HepG2 (cell line): Measurements from ENCODE around the gene C6orf132. TPM values are rescaled to one million over a fixed set of nuclear protein-coding genes. Genes with fewer than 3 reads are reported as not detected.

Source experiments
- ATAC-seq: fragments of 200-7000 bp; cut with Tn5 transposase; 3 replicates; pipeline ENCODE4 v1.9.1; 2020; ENCODE audit warnings: mild to moderate bottlenecking, moderate library complexity
- BruUV-seq: library from RNA; stranded (reverse); fragments of 400-500 nt; replicated peaks from 2 replicates; lab custom pipeline; 2021; lab: Mats Ljungman, UMichigan
- CTCF ChIA-PET: fragments of 300-600 bp; formaldehyde crosslinking; extraction: SDS; loops from one replicate; lab custom pipeline; 2021; ENCODE audit warnings: low total read pairs, inconsistent platforms, low intra/inter-chr PET ratio; lab: Yijun Ruan, JAX
- POLR2A ChIA-PET: fragments of 350-600 bp; sonication (Branson Sonifier 250); formaldehyde crosslinking; loops from one replicate; lab custom pipeline; 2020; ENCODE audit warnings: antibody characterized with exemption, inconsistent platforms; lab: Yijun Ruan, JAX
- DNase-seq: peaks from one replicate; pipeline ENCODE4 v3.0.0-alpha.2; 2015; ENCODE audit warnings: low spot score
- FAIRE-seq: peaks from 3 replicates; lab custom pipeline; 2011; peaks lifted over from hg19 to GRCh38; lab: Jason Lieb, UNC
- H2AFZ ChIP-seq: one replicate; pipeline ENCODE4 v1.6.1; 2011; ENCODE audit warnings: low read length, inconsistent platforms
- H3K27ac ChIP-seq: fragments of 300-600 bp; 3 replicates; pipeline ENCODE4 v1.8.0; 2011; ENCODE audit warnings: mixed run types, mild to moderate bottlenecking, mixed read lengths, low read length, inconsistent platforms; ENCODE audit not compliant: insufficient read depth; ENCODE audit errors: extremely low read length
- H3K27me3 ChIP-seq, 2 experiments: fragments of 200-600 bp in 1 of 2; 2 replicates in 1 of 2; 3 replicates in 1 of 2; pipeline versions ENCODE4 v1.6.0 to v1.8.0; 2011; ENCODE audit warnings: low read length in 2 of 2, mild to moderate bottlenecking in 2 of 2, moderate library complexity in 2 of 2, inconsistent platforms in 1 of 2; ENCODE audit not compliant: insufficient read depth in 2 of 2, control insufficient read depth in 1 of 2
- H3K36me3 ChIP-seq, 2 experiments: fragments of 200-600 bp in 1 of 2; replicated peaks in 1 of 2; 2 replicates in 1 of 2; 3 replicates in 1 of 2; pipeline versions ENCODE4 v1.5.1 to v1.8.0; 2011; ENCODE audit warnings: low read length in 2 of 2, inconsistent platforms in 1 of 2; ENCODE audit not compliant: insufficient read depth in 2 of 2, control insufficient read depth in 1 of 2
- H3K4me1 ChIP-seq: 2 replicates; pipeline ENCODE4 v1.5.1; 2012; ENCODE audit warnings: low read length, inconsistent platforms; ENCODE audit not compliant: insufficient read depth
- H3K4me2 ChIP-seq: 2 replicates; pipeline ENCODE4 v1.6.0; 2011; ENCODE audit warnings: low read depth, low read length, inconsistent platforms
- H3K4me3 ChIP-seq, 3 experiments: fragments of 200-600 bp in 1 of 3; sonication (generic), shearing (Covaris generic) in 1 of 3; replicated peaks in 1 of 3; 2 replicates each; pipeline ENCODE4 v1.5.1; 2011 to 2016; ENCODE audit warnings: low read length in 3 of 3, inconsistent platforms in 2 of 3, low read depth in 2 of 3, mild to moderate bottlenecking in 2 of 3, control low read depth in 1 of 3, mixed read lengths in 1 of 3; ENCODE audit not compliant: insufficient read depth in 1 of 3
- H3K79me2 ChIP-seq: one replicate; pipeline ENCODE4 v1.6.1; 2011; ENCODE audit warnings: low read length, inconsistent platforms; ENCODE audit not compliant: insufficient read depth
- H3K9ac ChIP-seq: 2 replicates; pipeline ENCODE4 v1.6.0; 2011; ENCODE audit warnings: mild to moderate bottlenecking, low read depth, low read length, inconsistent platforms; ENCODE audit not compliant: insufficient read depth
- H3K9me3 ChIP-seq: 2 replicates; pipeline ENCODE4 v1.5.1; 2012; ENCODE audit warnings: mild to moderate bottlenecking, low read length
- H4K20me1 ChIP-seq: 2 replicates; pipeline ENCODE4 v1.6.0; 2011; ENCODE audit warnings: inconsistent platforms, mild to moderate bottlenecking, low read length, moderate library complexity; ENCODE audit not compliant: insufficient read depth
- ATM ChIP-seq: fragments of 450-650 bp; IDR thresholded peaks from 2 replicates; pipeline ENCODE4 v1.7.1; 2017; ENCODE audit warnings: mild to moderate bottlenecking, borderline replicate concordance
- CEBPG ChIP-seq: IDR thresholded peaks from 2 replicates; pipeline ENCODE4 v1.6.1; 2016
- HIC2 ChIP-seq: sonication (generic); formaldehyde crosslinking; IDR thresholded peaks from 2 replicates; pipeline ENCODE4 v1.9.0; 2022; ENCODE audit warnings: low read depth, missing genetic modification reagents
- KLF11 ChIP-seq: IDR thresholded peaks from 2 replicates; pipeline ENCODE4 v1.6.1; 2016; ENCODE audit warnings: missing compliant biosample characterization
- MED13 ChIP-seq: sonication (generic); formaldehyde crosslinking; IDR thresholded peaks from 2 replicates; pipeline ENCODE4 v1.5.0; 2020; ENCODE audit warnings: missing genetic modification reagents
- MIXL1 ChIP-seq: IDR thresholded peaks from 2 replicates; pipeline ENCODE4 v1.6.1; 2016
- MYC ChIP-seq: sonication (generic); formaldehyde crosslinking; IDR thresholded peaks from 2 replicates; pipeline ENCODE4 v1.9.0; 2021; ENCODE audit warnings: missing genetic modification reagents, borderline replicate concordance
- NKX3-1 ChIP-seq: sonication (generic); formaldehyde crosslinking; IDR thresholded peaks from 2 replicates; pipeline ENCODE4 v1.5.0; 2020; ENCODE audit warnings: missing genetic modification reagents
- PBX3 ChIP-seq: sonication (generic); formaldehyde crosslinking; IDR thresholded peaks from 2 replicates; pipeline ENCODE4 v1.8.1; 2023; ENCODE audit warnings: missing genetic modification reagents, inconsistent platforms, borderline replicate concordance
- RXRB ChIP-seq: IDR thresholded peaks from 2 replicates; pipeline ENCODE4 v1.6.1; 2016; ENCODE audit warnings: borderline replicate concordance, missing genetic modification reagents, missing compliant biosample characterization
- SAP130 ChIP-seq: IDR thresholded peaks from 2 replicates; pipeline ENCODE4 v1.6.1; 2016; ENCODE audit warnings: low read depth
- SMAD3 ChIP-seq: sonication (generic); formaldehyde crosslinking; IDR thresholded peaks from 2 replicates; pipeline ENCODE4 v1.4.0; 2020; ENCODE audit warnings: missing genetic modification reagents
- SMYD3 ChIP-seq: sonication (generic); formaldehyde crosslinking; IDR thresholded peaks from 2 replicates; pipeline ENCODE4 v1.8.1; 2023; ENCODE audit warnings: mild to moderate bottlenecking, missing genetic modification reagents
- STAG1 ChIP-seq: sonication (generic); formaldehyde crosslinking; IDR thresholded peaks from 2 replicates; pipeline ENCODE4 v1.4.0; 2020; ENCODE audit warnings: missing genetic modification reagents
- ZNF264 ChIP-seq: sonication (generic); formaldehyde crosslinking; IDR thresholded peaks from 2 replicates; pipeline ENCODE4 v1.4.0; 2020; ENCODE audit warnings: missing genetic modification reagents
- ZNF275 ChIP-seq: sonication (generic); formaldehyde crosslinking; IDR thresholded peaks from 2 replicates; pipeline ENCODE4 v1.8.0; 2022; ENCODE audit warnings: missing genetic modification reagents, mild to moderate bottlenecking, inconsistent platforms, borderline replicate concordance
- ZNF512B ChIP-seq: sonication (generic); formaldehyde crosslinking; IDR thresholded peaks from 2 replicates; pipeline ENCODE4 v1.5.1; 2020; ENCODE audit warnings: missing genetic modification reagents, mild to moderate bottlenecking, borderline replicate concordance
- ZNF678 ChIP-seq: sonication (generic); formaldehyde crosslinking; IDR thresholded peaks from 2 replicates; pipeline ENCODE4 v1.4.0; 2020; ENCODE audit warnings: mild to moderate bottlenecking, missing genetic modification reagents
- WGBS: methylation state at CpG from one replicate; pipeline ENCODE4 v1.1.6; 2017; ENCODE audit warnings: low lambda C conversion rate; 5-methylcytosine and 5-hydroxymethylcytosine counted together
- in situ Hi-C: cut with HindIII; loops from 2 replicates; pipeline ENCODE4 v1.10.0; 2017; ENCODE audit warnings: low pct_unique_long_range_greater_than_20kb; ENCODE audit not compliant: extremely low pct_ligation_motif_present
- intact Hi-C: fragments of 100-400 bp; cut with micrococcal nuclease; formaldehyde crosslinking; loops from one replicate; pipeline ENCODE4 v1.10.0; 2022; ENCODE audit not compliant: unreplicated experiment
- polyA plus RNA-seq, 8 experiments: library from polyadenylated mRNA; depleted of rRNA in 3 of 8; stranded (reverse) in 7 of 8; unstranded in 1 of 8; fragments of >200 nt; fragmentation: Illumina TruSeq in 4 of 8; extraction: Trizol in 4 of 8; gene quantifications; 2 replicates each; pipeline versions ENCODE4 v1.2.1 to v1.2.3, GENCODE V29; 2011 to 2016; ENCODE audit warnings: low read depth in 4 of 8, missing spikeins in 1 of 8, mixed read lengths in 1 of 8; ENCODE audit not compliant: insufficient read depth in 1 of 8
- total RNA-seq, 5 experiments: library from RNA; depleted of rRNA; stranded (reverse); fragments of >200 nt; fragmentation: Illumina TruSeq; extraction: Trizol; gene quantifications; 2 replicates each; pipeline ENCODE4 v1.2.3, GENCODE V29; 2016; ENCODE audit warnings: low read depth in 1 of 5

C6orf132 gene
- total and polyA plus RNA-seq, 2 of the 13 experiments (the other 11 are each of a cell fraction or from before 2014, with no cell fraction given): 0.78 to 3.0 TPM

GRCh38 chr6:42099340-42100028 is 42.9 kb downstream of the C6orf132 start:
- H3K27ac ChIP-seq: peak overlapping the region; percentile 31
- no TSS peak for BruUV-seq
- no peaks in the 10 kb centered on the region for H4K20me1 ChIP-seq
- H2AFZ ChIP-seq: no peak overlapping the region
- intact Hi-C loops: loop anchor here (2.0 kb wide), 1 partner anchor 19 kb away; no protein-coding TSS in a partner anchor
- WGBS: 0% methylated on average over 7 of the region's 13 CpGs
- ChIA-PET CTCF (no interaction called here), POLR2A (interaction anchor here (0.6 to 4.0 kb wide), 16 partner anchors 10 to 688 kb away, joined by 3 to 34 read pairs (median 4); partner anchors contain the start of genes C6orf132, TAF8 and UBR2)
- H3K4me1 ChIP-seq: peaks cover 84% of the 10 kb centered on the region
- no peaks in the 10 kb centered on the region for H3K27me3 ChIP-seq
- DNase-seq: peak; percentile 39
- peak overlapping the region; percentile 36 for H3K9ac ChIP-seq
- in situ Hi-C loops: no loop called here
- H3K79me2 ChIP-seq: no peaks in the 10 kb centered on the region
- FAIRE-seq: no peak
- H3K4me3 ChIP-seq: peak overlapping the region; percentile 23 to 62 (median 32)
- ATAC-seq: peak; percentile 64
- H3K4me2 ChIP-seq: peak overlapping the region; percentile 86
- H3K36me3 ChIP-seq: no peaks in the 10 kb centered on the region
- no peaks in the 10 kb centered on the region for H3K9me3 ChIP-seq
- 0 out of 2 replicates have a peak, but pooled peaks have one; percentile 55 for TF ChIP-seq ZNF512B (CRISPR knock-in tag)
- peak; percentile 46; the same call in 1 of the 2 replicates for TF ChIP-seq MYC (CRISPR knock-in tag)
- TF ChIP-seq ZNF678 (CRISPR knock-in tag): 0 out of 2 replicates have a peak, but pooled peaks have one; percentile 13
- no peak for TF ChIP-seq SMYD3 (CRISPR knock-in tag)
- no peak for TF ChIP-seq ZNF275 (CRISPR knock-in tag)
- 0 out of 2 replicates have a peak, but pooled peaks have one; percentile 31 for TF ChIP-seq MED13 (CRISPR knock-in tag)
- no peak for TF ChIP-seq ATM
- TF ChIP-seq NKX3-1: no peak
- no peak for TF ChIP-seq SMAD3 (CRISPR knock-in tag)
- TF ChIP-seq KLF11 (CRISPR knock-in tag): no peak
- peak; percentile 97 for TF ChIP-seq RXRB (CRISPR knock-in tag)
- peak; percentile 32; the same call in 1 of the 2 replicates for TF ChIP-seq STAG1 (CRISPR knock-in tag)
- peak; percentile 91; the same call in 1 of the 2 replicates for TF ChIP-seq HIC2 (CRISPR knock-in tag)
- TF ChIP-seq ZNF264 (CRISPR knock-in tag): peak; percentile 93
- TF ChIP-seq PBX3 (CRISPR knock-in tag): no peak
- peak; percentile 84 for TF ChIP-seq SAP130 (CRISPR knock-in tag)
- TF ChIP-seq CEBPG: no peak
- TF ChIP-seq MIXL1 (CRISPR knock-in tag): 0 out of 2 replicates have a peak, but pooled peaks have one; percentile 27
